ENCODE data around the gene CUX1. TPM values are rescaled to one million over a fixed set of nuclear protein-coding genes. Genes with fewer than 3 reads are reported as not detected.

CUX1 gene
- total RNA-seq, 2 experiments from 2014 or later = 20.2 to 20.4 TPM

GRCh38 chr7:101854084-101854865 is 36.8 kb downstream of the CUX1 start:
- DNase-seq (peak; percentile 34), ATAC-seq (no peak)
- H3K9me3 Mint-ChIP-seq = peaks cover 2% of the 10 kb centered on the region
- ChIA-PET CTCF (no interaction called here), POLR2A (no interaction called here)
- peaks cover 2% of the 10 kb centered on the region for H3K36me3 Mint-ChIP-seq (ENCODE audit: low read depth)
- no peak overlapping the region for H3K27ac Mint-ChIP-seq
- no peak for TF ChIP-seq CTCF (IDR thresholded peaks at IDR 0.05)
- H3K4me3 Mint-ChIP-seq = no peak overlapping the region
- H3K27me3 Mint-ChIP-seq = no peaks in the 10 kb centered on the region
- intact Hi-C loops (cut with micrococcal nuclease) = no loop called here
- H3K4me1 Mint-ChIP-seq (ENCODE audit: low read depth) = peaks cover 41% of the 10 kb centered on the region

DNA sequence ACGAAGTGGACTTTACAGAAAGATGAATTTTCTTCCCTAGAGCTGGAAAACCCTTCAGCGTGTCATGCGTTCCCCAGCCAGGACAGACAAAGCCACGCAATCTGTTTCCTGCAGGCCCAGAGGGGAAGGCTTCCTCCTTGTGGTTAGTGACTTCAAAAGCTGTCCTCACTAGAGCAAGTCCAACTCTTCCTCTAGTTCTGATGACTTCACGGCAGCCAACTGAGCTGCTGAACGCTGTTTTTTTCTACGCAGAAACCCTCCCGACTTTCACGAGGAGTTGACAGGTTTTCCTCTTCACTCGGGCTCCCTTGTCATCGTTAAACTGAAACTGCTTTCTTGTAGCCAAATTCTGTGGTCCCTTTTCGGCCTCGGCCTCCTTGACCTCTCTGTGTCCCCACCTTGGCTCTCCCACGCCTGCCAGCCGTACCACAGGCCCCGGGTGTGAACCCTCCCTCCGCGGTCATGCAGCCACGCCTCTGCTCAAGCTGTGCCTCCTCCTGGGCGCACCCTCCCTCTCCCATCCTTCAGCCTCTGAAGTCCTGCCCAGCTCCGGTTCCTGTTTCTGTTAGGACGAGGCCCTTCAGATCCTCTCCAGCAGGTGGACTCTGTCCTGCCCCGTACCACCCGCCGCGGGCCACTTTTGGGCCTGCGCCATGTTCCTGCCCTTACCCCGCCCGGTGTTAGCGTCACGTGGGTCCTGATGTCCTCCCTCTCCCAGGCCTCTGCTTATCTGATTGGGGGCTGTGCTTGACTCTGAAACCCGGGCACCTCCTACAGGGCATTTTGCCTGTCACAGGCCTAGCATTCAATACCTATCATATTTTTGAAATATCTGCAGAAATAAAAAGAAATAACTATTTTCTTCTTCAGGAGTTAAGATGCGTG is 39.3 kb downstream of the CUX1 start:
- Mint-ChIP-seq H3K27me3 (no peaks in the 10 kb centered on the region), H3K36me3 (ENCODE audit: low read depth) (no peaks in the 10 kb centered on the region), H3K9me3 (no peaks in the 10 kb centered on the region), H3K4me3 (peak overlapping the region; percentile 81), H3K27ac (peak overlapping the region; percentile 96), H3K4me1 (ENCODE audit: low read depth) (peaks cover 41% of the 10 kb centered on the region)
- ATAC-seq (peak; percentile 93), DNase-seq (peak; percentile 92)
- TF ChIP-seq CTCF (IDR thresholded peaks at IDR 0.05) = peak; percentile 55
- POLR2A ChIA-PET = interaction anchor here (1.0 to 1.2 kb wide), 2 partner anchors 115 to 205 kb away, joined by 3 to 4 read pairs; no protein-coding TSS in a partner anchor
- intact Hi-C loops (cut with micrococcal nuclease) = loop anchor here (2.0 kb wide), 1 partner anchor 42 kb away; no protein-coding TSS in a partner anchor
- CTCF ChIA-PET = interaction anchor here (0.9 to 1.4 kb wide), 5 partner anchors 13 to 168 kb away, joined by 3 to 6 read pairs (median 5); no protein-coding TSS in a partner anchor

DNA sequence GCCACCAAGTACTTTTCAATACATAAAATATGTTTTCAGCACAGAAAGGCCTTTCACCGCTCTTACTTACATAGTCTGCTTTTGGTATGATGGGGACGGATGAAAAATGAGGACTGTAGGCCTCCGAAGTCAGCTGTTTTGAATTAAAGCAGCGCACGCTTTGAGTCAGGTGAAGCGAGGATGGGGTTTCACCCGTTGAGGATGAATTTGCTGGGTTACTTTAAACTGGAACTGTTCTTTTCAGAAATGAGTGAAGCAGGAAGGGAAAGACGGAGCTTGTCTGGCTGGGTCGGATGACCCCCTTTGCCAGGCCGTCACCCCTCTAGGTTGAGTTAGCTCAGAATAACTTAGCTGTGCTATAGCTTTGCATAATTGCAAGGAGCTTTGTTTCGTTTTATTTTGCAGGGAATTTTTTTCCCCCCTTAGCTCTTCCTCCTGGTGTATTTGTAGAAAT is 40.0 kb downstream of the CUX1 start:
- CTCF ChIA-PET = interaction anchor here (1.2 to 1.4 kb wide), 3 partner anchors 13 to 23 kb away, joined by 4 to 6 read pairs (median 5); no protein-coding TSS in a partner anchor
- intact Hi-C loops (cut with micrococcal nuclease) = loop anchor here (2.0 kb wide), 1 partner anchor 43 kb away; no protein-coding TSS in a partner anchor
- POLR2A ChIA-PET = interaction anchor here (1.0 kb wide), 1 partner anchor 115 kb away, joined by 3 read pairs; no protein-coding TSS in a partner anchor
- DNase-seq (peak; percentile 9), ATAC-seq (no peak)
- Mint-ChIP-seq H3K36me3 (ENCODE audit: low read depth) (no peaks in the 10 kb centered on the region), H3K27ac (peak overlapping the region; percentile 96), H3K9me3 (no peaks in the 10 kb centered on the region), H3K4me1 (ENCODE audit: low read depth) (peaks cover 40% of the 10 kb centered on the region), H3K4me3 (peak overlapping the region; percentile 81), H3K27me3 (no peaks in the 10 kb centered on the region)
- TF ChIP-seq CTCF (IDR thresholded peaks at IDR 0.05) = peak; percentile 6

- ChIA-PET CTCF (interaction anchor here (1.2 to 1.4 kb wide), 2 partner anchors 11 to 14 kb away, joined by 4 to 5 read pairs; no protein-coding TSS in a partner anchor), POLR2A (interaction anchor here (1.3 kb wide), 1 partner anchor 11 kb away, joined by 3 read pairs; no protein-coding TSS in a partner anchor)
- no peaks in the 10 kb centered on the region for H3K27me3 Mint-ChIP-seq
- ATAC-seq (no peak), DNase-seq (no peak)
- H3K4me3 Mint-ChIP-seq = no peak overlapping the region
- no peaks in the 10 kb centered on the region for H3K9me3 Mint-ChIP-seq
- peaks cover 40% of the 10 kb centered on the region for H3K4me1 Mint-ChIP-seq (ENCODE audit: low read depth)
- H3K36me3 Mint-ChIP-seq (ENCODE audit: low read depth) = no peaks in the 10 kb centered on the region
- no peak for TF ChIP-seq CTCF (IDR thresholded peaks at IDR 0.05)
- H3K27ac Mint-ChIP-seq = no peak overlapping the region
- intact Hi-C loops (cut with micrococcal nuclease) = no loop called here
These were observed 41.3 kb downstream of the CUX1 start for GRCh38 chr7:101858437-101859385.

Measured in activated CD8-positive, alpha-beta T cell treated with anti-CD3 and anti-CD28 coated beads for 36 hours (primary cell).